Measurements from ENCODE around the gene PHTF2.

Gene PHTF2

GRCh38 chr7:77958436-77958835 is 159.9 kb downstream of the PHTF2 start:
- CTCF ChIA-PET: no interaction called here
- no peak for TF ChIP-seq CTCF (IDR thresholded peaks at IDR 0.05; ENCODE audit: insufficient read depth, low read length, missing control alignments)
- POLR2A ChIA-PET: no interaction called here

GRCh38 chr7:77959080-77959479 is 160.5 kb downstream of the PHTF2 start:
- no peak overlapping the region for H3K4me3 ChIP-seq (ENCODE audit: low read depth, low read length)
- POLR2A ChIA-PET: no interaction called here
- no peak for TF ChIP-seq CTCF (IDR thresholded peaks at IDR 0.05; ENCODE audit: insufficient read depth, low read length, missing control alignments)

More at GRCh38 chr7:77958436-77958835, 159.9 kb downstream of the PHTF2 start:
- no peak overlapping the region for H3K4me3 ChIP-seq (ENCODE audit: low read depth, low read length)
- DNase-seq (ENCODE audit: low read depth, low spot score): no peak

GRCh38 chr7:77960336-77960735 is 161.8 kb downstream of the PHTF2 start:
- CTCF ChIA-PET: interaction anchor here (1.0 kb wide), 1 partner anchor 131 kb away, joined by 3 read pairs; no protein-coding TSS in a partner anchor

More at GRCh38 chr7:77959080-77959479, 160.5 kb downstream of the PHTF2 start:
- CTCF ChIA-PET: no interaction called here
- DNase-seq (ENCODE audit: low read depth, low spot score): no peak

GRCh38 chr7:77967429-77967828 is 168.9 kb downstream of the PHTF2 start:
- ChIA-PET POLR2A (no interaction called here), CTCF (no interaction called here)
- no peak for TF ChIP-seq CTCF (IDR thresholded peaks at IDR 0.05; ENCODE audit: insufficient read depth, low read length, missing control alignments)
- DNase-seq (ENCODE audit: low read depth, low spot score): no peak
- H3K4me3 ChIP-seq (ENCODE audit: low read depth, low read length): no peak overlapping the region

More at GRCh38 chr7:77960336-77960735, 161.8 kb downstream of the PHTF2 start:
- no peak overlapping the region for H3K4me3 ChIP-seq (ENCODE audit: low read depth, low read length)
- no peak for TF ChIP-seq CTCF (IDR thresholded peaks at IDR 0.05; ENCODE audit: insufficient read depth, low read length, missing control alignments)
- no peak for DNase-seq (ENCODE audit: low read depth, low spot score)
- POLR2A ChIA-PET: interaction anchor here (0.6 kb wide), 2 partner anchors 652 to 1522 kb away, joined by 3 read pairs; no protein-coding TSS in a partner anchor

GRCh38 chr7:77971726-77972125 is 173.2 kb downstream of the PHTF2 start:
- POLR2A ChIA-PET: no interaction called here
- H3K4me3 ChIP-seq (ENCODE audit: low read depth, low read length): no peak overlapping the region
- CTCF ChIA-PET: no interaction called here

More at GRCh38 chr7:77971726-77972125, 173.2 kb downstream of the PHTF2 start:
- no peak for TF ChIP-seq CTCF (IDR thresholded peaks at IDR 0.05; ENCODE audit: insufficient read depth, low read length, missing control alignments)
- DNase-seq (ENCODE audit: low read depth, low spot score): no peak
